Measurements from ENCODE around the gene PHLDB1. TPM values are rescaled to one million over a fixed set of nuclear protein-coding genes. Genes with fewer than 3 reads are reported as not detected.

The PHLDB1 gene
- total RNA-seq, 1 donor from 2014 or later, result 179 TPM

DNA sequence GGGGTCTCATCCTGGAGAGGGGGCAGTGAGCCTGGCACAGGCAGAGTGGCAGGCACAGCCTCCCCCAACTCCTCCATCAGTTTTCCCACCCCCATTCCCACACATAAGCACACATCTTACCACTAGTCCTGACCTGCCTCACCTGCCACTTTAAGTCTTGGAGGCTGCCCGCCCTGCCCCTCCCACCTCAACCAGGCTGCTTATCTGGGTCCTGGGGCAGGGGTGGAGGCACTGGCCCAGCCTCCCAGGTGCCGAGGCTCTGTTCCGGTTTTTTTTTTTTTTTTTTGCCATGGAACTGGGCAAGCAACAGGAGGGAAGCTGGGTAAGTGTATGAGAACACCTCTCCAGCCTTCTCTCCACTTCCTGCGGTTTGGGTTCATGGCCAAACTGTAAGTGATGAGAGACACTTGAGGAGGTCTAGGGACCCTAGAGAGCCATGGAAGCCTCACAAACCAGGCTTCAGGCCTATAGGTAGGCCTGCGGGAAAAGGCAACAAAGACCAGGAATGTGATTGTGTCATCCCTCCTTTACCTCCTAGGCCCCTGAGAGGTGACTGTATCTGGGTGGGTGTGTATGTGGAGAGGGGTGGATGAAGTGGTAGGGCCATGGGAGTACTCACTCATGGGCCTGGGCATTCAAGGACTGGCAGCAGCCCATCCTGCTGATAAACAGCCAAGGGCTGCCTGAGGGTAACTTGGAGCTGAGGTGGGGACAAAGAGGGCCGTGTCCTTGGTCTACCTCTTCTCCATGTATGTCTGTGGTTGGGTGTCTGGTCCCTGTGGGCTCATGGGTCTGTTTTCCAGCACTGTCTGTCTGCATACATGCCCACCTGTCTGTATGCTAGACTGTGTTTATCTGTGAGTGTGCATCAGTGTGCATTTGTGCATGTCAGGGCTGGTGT lies 22.6 kb downstream of the PHLDB1 start:
- no peak overlapping the region for H3K4me3 Mint-ChIP-seq (ENCODE audit: unreplicated experiment)
- no peak overlapping the region for H3K4me2 ChIP-seq (ENCODE audit: low read length)
- peaks cover 34% of the 10 kb centered on the region for H3K4me1 Mint-ChIP-seq (ENCODE audit: low read depth, unreplicated experiment)
- H3K36me3 ChIP-seq (ENCODE audit: insufficient read depth, low read length), result peaks cover 62% of the 10 kb centered on the region
- DNase-seq (ENCODE audit: low read depth), result no peak
- H3K79me2 ChIP-seq (ENCODE audit: insufficient read depth, low read length), result peaks cover 85% of the 10 kb centered on the region
- H3K9me3 Mint-ChIP-seq (ENCODE audit: unreplicated experiment), result no peaks in the 10 kb centered on the region
- no peaks in the 10 kb centered on the region for H3K9me3 ChIP-seq (ENCODE audit: insufficient read depth, low read depth, low read length)
- H3K4me1 ChIP-seq (ENCODE audit: insufficient read depth, low read length), result peaks cover 25% of the 10 kb centered on the region
- no peak for TF ChIP-seq EZH2 (IDR thresholded peaks at IDR 0.05; ENCODE audit: insufficient read depth, low read length)
- TF ChIP-seq, protein P1, sequence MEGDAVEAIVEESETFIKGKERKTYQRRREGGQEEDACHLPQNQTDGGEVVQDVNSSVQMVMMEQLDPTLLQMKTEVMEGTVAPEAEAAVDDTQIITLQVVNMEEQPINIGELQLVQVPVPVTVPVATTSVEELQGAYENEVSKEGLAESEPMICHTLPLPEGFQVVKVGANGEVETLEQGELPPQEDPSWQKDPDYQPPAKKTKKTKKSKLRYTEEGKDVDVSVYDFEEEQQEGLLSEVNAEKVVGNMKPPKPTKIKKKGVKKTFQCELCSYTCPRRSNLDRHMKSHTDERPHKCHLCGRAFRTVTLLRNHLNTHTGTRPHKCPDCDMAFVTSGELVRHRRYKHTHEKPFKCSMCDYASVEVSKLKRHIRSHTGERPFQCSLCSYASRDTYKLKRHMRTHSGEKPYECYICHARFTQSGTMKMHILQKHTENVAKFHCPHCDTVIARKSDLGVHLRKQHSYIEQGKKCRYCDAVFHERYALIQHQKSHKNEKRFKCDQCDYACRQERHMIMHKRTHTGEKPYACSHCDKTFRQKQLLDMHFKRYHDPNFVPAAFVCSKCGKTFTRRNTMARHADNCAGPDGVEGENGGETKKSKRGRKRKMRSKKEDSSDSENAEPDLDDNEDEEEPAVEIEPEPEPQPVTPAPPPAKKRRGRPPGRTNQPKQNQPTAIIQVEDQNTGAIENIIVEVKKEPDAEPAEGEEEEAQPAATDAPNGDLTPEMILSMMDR (IDR thresholded peaks at IDR 0.05; ENCODE audit: insufficient read depth, low read depth, low read length), result no peak
- peaks cover 97% of the 10 kb centered on the region for H4K20me1 ChIP-seq (ENCODE audit: insufficient read depth, low read length)
- H3K27me3 ChIP-seq (ENCODE audit: insufficient read depth, low read length), result no peaks in the 10 kb centered on the region
- H3K27me3 Mint-ChIP-seq (ENCODE audit: low read depth, unreplicated experiment), result no peaks in the 10 kb centered on the region
- H3K27ac Mint-ChIP-seq (ENCODE audit: unreplicated experiment), result no peak overlapping the region
- H3K36me3 Mint-ChIP-seq (ENCODE audit: low read depth, unreplicated experiment), result peaks cover 27% of the 10 kb centered on the region
- H3K9ac ChIP-seq (ENCODE audit: low read length), result no peak overlapping the region
- FAIRE-seq, result no peak
- no peak overlapping the region for H2AFZ ChIP-seq (ENCODE audit: low read depth, low read length)
- H3K4me3 ChIP-seq (ENCODE audit: insufficient read depth, low read depth, low read length), result no peak overlapping the region
- no peak overlapping the region for H3K27ac ChIP-seq (ENCODE audit: low read depth, low read length)

DNA sequence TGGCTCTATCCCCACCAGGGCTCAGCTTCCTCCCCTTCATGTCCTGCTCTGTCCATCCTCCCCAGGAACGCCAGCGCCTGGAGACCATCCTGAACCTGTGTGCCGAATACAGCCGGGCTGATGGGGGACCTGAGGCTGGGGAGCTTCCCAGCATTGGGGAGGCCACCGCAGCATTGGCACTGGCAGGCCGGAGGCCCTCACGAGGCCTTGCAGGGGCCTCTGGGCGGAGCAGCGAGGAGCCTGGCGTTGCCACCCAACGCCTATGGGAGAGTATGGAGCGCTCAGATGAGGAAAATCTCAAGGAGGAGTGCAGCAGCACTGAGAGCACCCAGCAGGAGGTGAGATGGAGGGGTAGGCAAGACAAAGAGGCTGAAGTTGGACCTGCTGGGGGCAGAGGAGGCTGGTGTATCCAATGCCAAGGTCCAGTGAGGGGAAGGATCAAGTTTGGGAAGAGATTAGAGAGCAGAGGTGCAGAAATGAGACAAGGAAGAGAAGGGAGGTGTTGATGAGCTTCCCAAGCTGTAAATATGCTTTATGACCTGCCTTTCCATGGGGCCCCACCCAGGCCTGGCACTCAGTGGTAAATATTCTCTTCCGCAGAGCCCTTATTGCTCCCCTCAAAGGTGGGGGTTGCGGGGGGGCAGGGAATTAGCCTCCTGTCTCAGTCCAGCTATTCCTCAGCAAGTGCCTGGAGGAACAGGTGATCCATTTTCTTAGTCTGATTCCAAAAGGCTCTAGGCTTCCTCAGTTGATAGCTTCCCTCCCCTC lies 23.9 kb downstream of the PHLDB1 start:
- Histone ChIP-seq H3K4me3 (ENCODE audit: insufficient read depth, low read depth, low read length) (no peak overlapping the region), H3K9me3 (ENCODE audit: insufficient read depth, low read depth, low read length) (no peaks in the 10 kb centered on the region), H3K27me3 (ENCODE audit: insufficient read depth, low read length) (no peaks in the 10 kb centered on the region), H3K4me1 (ENCODE audit: insufficient read depth, low read length) (peaks cover 28% of the 10 kb centered on the region), H3K79me2 (ENCODE audit: insufficient read depth, low read length) (peaks cover 82% of the 10 kb centered on the region), H3K9ac (ENCODE audit: low read length) (no peak overlapping the region), H4K20me1 (ENCODE audit: insufficient read depth, low read length) (peaks cover 97% of the 10 kb centered on the region), H3K27ac (ENCODE audit: low read depth, low read length) (no peak overlapping the region), H2AFZ (ENCODE audit: low read depth, low read length) (no peak overlapping the region), H3K36me3 (ENCODE audit: insufficient read depth, low read length) (peaks cover 62% of the 10 kb centered on the region), H3K4me2 (ENCODE audit: low read length) (no peak overlapping the region)
- no peaks in the 10 kb centered on the region for H3K9me3 Mint-ChIP-seq (ENCODE audit: unreplicated experiment)
- peak overlapping the region; percentile 58 for H3K27ac Mint-ChIP-seq (ENCODE audit: unreplicated experiment)
- FAIRE-seq, result no peak
- peaks cover 34% of the 10 kb centered on the region for H3K36me3 Mint-ChIP-seq (ENCODE audit: low read depth, unreplicated experiment)
- H3K4me1 Mint-ChIP-seq (ENCODE audit: low read depth, unreplicated experiment), result peaks cover 40% of the 10 kb centered on the region
- TF ChIP-seq EZH2 (IDR thresholded peaks at IDR 0.05; ENCODE audit: insufficient read depth, low read length), result no peak
- TF ChIP-seq, protein P1 (IDR thresholded peaks at IDR 0.05; ENCODE audit: insufficient read depth, low read depth, low read length), result no peak
- H3K27me3 Mint-ChIP-seq (ENCODE audit: low read depth, unreplicated experiment), result no peaks in the 10 kb centered on the region
- no peak overlapping the region for H3K4me3 Mint-ChIP-seq (ENCODE audit: unreplicated experiment)
- DNase-seq (ENCODE audit: low read depth), result no peak

All from astrocyte (in vitro differentiated cells and primary cell).